Measurements from ENCODE around the gene GDA.

- TF ChIP-seq CTCF (IDR thresholded peaks at IDR 0.05) = no peak
- no peak for TF ChIP-seq POLR2A (IDR thresholded peaks at IDR 0.05)
Measured at GRCh38 chr9:72294936-72295335, 145.7 kb downstream of the GDA start.

All from uterus (tissue), 2 donors.